Lower lobe of right lung (tissue), 2 donors: ENCODE results near the gene ADAMTS7. TPM values are rescaled to one million over a fixed set of nuclear protein-coding genes. Genes with fewer than 3 reads are reported as not detected.
"Not testable (repeated sequence)": the region's sequence is repeated elsewhere in the genome, so short reads cannot be mapped to it uniquely, and the experiment has no call there.

Experiments used
- ATAC-seq, 2 donors: fragments of 200-7000 bp; cut with Tn5 transposase; one replicate each; pipeline ENCODE4 v1.9.1; 2020 to 2022; ENCODE audit warnings: mild to moderate bottlenecking in 2 of 2, moderate library complexity in 2 of 2
- DNase-seq: peaks from one replicate; pipeline ENCODE4 v3.0.0-alpha.2; 2020
- H3K27ac ChIP-seq: fragments of 200-600 bp; one replicate; pipeline ENCODE4 v1.8.0; 2022
- H3K27me3 ChIP-seq: fragments of 200-600 bp; one replicate; pipeline ENCODE4 v1.8.0; 2022; ENCODE audit warnings: low read depth
- H3K36me3 ChIP-seq: fragments of 200-600 bp; one replicate; pipeline ENCODE4 v1.8.0; 2022; ENCODE audit warnings: mild to moderate bottlenecking
- H3K4me1 ChIP-seq: fragments of 200-600 bp; one replicate; pipeline ENCODE4 v1.8.0; 2022
- H3K4me3 ChIP-seq: fragments of 200-600 bp; one replicate; pipeline ENCODE4 v1.8.0; 2022; ENCODE audit warnings: mild to moderate bottlenecking
- H3K9me3 ChIP-seq: fragments of 200-600 bp; one replicate; pipeline ENCODE4 v1.8.0; 2022
- intact Hi-C: fragments of 100-400 bp; cut with DNase I; formaldehyde crosslinking; loops from one replicate; pipeline ENCODE4 v1.11.0; 2022
- total RNA-seq: library from RNA; stranded (reverse); fragmentation: NEBNext Ultra II Directional; extraction: Animal tissue kit (Norgen Biotek cat#: 25700); gene quantifications from one replicate; pipeline ENCODE4 v1.2.1, GENCODE V29; 2021
- TF ChIP-seq, protein P1 (sequence below): fragments of 200-600 bp; IDR thresholded peaks from one replicate; pipeline ENCODE4 v1.8.0; 2022; ENCODE audit warnings: antibody characterized with exemption, mild to moderate bottlenecking
- donor health status: DM: no; HTN: yes; CAD: no; lungs with severe emphysema.

The ADAMTS7 gene
- total RNA-seq, 1 donor from 2014 or later, result 5.3 TPM

DNA sequence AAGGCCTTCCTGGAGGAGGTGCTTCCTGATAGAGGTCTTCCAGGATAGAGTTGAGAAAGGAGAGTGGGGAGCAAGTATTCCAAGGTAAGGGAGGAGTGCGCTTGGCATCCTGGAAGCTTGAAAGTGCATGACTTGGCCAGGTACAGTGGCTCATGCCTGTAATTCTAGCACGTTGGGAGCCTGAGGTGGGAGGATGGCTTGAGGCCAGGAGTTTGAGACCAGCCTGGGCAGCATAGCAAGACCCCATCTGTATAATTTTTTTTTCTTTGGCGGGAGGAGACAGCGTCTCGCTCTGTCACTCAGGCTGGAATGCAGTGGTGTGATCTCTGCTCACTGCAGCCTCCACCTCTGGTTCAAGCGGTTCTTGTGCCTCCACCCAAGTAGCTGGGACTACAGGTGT, 42.2 kb upstream of the ADAMTS7 start:
- intact Hi-C loops, result no loop called here

DNA sequence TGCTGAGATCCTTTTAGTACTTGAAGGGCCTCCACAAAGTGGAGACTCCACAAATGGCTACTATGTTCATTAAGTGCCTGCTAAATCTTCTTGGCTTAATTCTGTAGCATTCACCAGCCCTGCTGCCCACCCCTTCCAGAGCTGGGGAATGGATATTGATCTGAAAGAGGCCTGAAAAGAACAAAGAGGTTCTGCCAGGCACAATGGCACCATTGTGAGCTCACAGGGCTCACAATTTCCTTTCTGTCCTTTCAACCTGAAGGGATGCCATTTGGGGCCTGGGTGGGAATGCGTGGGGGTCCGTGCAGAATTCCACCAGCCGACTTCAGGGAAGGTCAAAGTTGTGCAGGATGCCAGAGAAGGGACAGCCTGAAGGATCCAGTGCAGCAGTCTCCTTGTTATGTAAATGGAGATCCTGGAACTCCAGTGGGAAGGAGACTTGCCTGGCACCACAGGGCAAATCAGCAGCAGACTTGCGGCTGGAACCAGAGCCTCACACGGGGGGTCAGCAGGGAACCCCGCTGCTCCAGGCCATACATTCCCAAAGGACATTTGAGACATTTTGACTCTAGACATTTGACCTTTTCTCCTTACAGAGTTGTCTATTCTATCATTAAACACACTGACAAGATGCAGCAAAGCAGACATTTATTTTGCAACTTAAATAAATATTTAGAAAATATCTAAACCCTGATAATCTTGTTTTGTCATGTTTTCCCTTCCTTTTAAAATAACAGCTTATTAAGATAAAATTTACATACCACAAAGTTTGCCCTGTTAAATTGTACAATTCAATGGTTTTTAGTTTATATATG, 39.9 kb upstream of the ADAMTS7 start:
- Histone ChIP-seq H3K4me3 (no peak overlapping the region), H3K27me3 (no peaks in the 10 kb centered on the region), H3K9me3 (no peaks in the 10 kb centered on the region), H3K4me1 (no peaks in the 10 kb centered on the region), H3K27ac (no peak overlapping the region), H3K36me3 (no peaks in the 10 kb centered on the region)
- ATAC-seq (no peak), DNase-seq (no peak)
- TF ChIP-seq, protein P1, sequence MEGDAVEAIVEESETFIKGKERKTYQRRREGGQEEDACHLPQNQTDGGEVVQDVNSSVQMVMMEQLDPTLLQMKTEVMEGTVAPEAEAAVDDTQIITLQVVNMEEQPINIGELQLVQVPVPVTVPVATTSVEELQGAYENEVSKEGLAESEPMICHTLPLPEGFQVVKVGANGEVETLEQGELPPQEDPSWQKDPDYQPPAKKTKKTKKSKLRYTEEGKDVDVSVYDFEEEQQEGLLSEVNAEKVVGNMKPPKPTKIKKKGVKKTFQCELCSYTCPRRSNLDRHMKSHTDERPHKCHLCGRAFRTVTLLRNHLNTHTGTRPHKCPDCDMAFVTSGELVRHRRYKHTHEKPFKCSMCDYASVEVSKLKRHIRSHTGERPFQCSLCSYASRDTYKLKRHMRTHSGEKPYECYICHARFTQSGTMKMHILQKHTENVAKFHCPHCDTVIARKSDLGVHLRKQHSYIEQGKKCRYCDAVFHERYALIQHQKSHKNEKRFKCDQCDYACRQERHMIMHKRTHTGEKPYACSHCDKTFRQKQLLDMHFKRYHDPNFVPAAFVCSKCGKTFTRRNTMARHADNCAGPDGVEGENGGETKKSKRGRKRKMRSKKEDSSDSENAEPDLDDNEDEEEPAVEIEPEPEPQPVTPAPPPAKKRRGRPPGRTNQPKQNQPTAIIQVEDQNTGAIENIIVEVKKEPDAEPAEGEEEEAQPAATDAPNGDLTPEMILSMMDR, result no peak
- intact Hi-C loops, result no loop called here

More for the DNA sequence above, 42.2 kb upstream of the ADAMTS7 start:
- no peak overlapping the region for H3K4me3 ChIP-seq
- TF ChIP-seq, protein P1, result no peak
- no peaks in the 10 kb centered on the region for H3K36me3 ChIP-seq
- H3K4me1 ChIP-seq, result no peaks in the 10 kb centered on the region
- no peak overlapping the region for H3K27ac ChIP-seq
- no peak for ATAC-seq
- H3K27me3 ChIP-seq, result no peaks in the 10 kb centered on the region
- H3K9me3 ChIP-seq, result no peaks in the 10 kb centered on the region
- no peak for DNase-seq

DNA sequence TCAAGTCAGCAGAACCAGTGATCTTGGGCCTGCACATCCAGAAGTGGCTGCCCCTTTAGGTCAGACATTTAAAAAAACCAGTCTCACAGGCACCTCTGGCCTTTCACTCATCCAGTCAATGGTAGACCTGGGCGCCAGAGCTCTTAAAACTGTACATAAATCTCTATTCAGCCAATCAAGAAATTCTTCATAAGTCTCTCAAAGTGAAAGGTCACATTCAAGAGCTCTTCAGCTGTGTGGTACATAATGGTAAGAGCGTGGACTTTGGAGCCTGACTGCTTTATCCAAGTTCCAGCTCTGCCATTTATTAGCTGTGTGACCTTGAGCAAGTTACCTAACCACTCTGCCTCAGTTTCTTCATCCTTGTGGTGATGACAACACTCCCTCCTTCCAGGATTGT, 39.1 kb upstream of the ADAMTS7 start:
- H3K36me3 ChIP-seq, result no peaks in the 10 kb centered on the region
- H3K4me3 ChIP-seq, result no peak overlapping the region
- H3K27ac ChIP-seq, result no peak overlapping the region
- H3K9me3 ChIP-seq, result no peaks in the 10 kb centered on the region
- H3K4me1 ChIP-seq, result no peaks in the 10 kb centered on the region
- TF ChIP-seq, protein P1, result no peak
- ATAC-seq (peak; percentile 42 to 64), DNase-seq (no peak)
- intact Hi-C loops, result no loop called here
- H3K27me3 ChIP-seq, result no peaks in the 10 kb centered on the region

DNA sequence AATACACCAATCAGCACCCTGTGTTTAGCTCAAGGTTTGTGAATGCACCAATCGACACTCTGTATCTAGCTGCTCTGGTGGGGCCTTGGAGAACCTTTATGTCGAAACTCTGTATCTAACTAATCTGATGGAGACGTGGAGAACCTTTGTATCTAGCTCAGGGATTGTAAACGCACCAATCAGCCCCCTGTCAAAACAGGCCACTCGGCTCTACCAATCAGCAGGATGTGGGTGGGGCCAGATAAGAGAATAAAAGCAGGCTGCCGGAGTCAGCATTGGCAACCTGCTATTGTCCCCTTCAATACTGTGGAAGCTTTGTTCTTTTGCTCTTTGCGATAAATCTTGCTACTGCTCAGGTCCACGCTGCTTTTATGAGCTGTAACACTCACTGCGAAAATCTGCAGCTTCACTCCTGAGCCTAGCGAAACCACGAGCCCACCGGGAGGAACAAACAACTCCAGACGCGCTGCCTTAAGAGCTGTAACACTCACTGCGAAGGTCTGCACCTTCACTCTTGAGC, 36.2 kb upstream of the ADAMTS7 start:
- H3K9me3 ChIP-seq, H3K27ac ChIP-seq, H3K36me3 ChIP-seq, ATAC-seq, H3K27me3 ChIP-seq, intact Hi-C loops, H3K4me1 ChIP-seq, DNase-seq, H3K4me3 ChIP-seq: not testable (repeated sequence)

DNA sequence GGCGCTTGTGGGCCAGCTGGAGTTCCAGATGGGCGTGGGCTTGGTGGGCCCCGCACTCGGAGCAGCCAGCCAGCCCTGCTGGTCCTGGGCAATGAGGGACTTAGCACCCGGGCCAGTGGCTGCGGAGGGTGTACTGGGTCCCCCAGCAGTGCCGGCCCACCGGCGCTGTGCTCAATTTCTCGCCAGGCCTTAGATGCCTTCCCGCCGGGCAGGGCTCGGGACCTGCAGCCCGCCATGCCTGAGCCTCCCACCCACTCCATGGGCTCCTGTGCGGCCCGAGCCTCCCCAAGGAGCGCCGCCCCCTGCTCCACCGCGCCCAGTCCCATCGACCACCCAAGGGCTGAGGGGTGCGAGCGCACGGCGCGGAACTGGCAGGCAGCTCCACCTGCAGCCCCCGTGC, 35.6 kb upstream of the ADAMTS7 start:
- DNase-seq, H3K9me3 ChIP-seq, H3K36me3 ChIP-seq, intact Hi-C loops, H3K27me3 ChIP-seq, ATAC-seq, H3K4me1 ChIP-seq, H3K4me3 ChIP-seq, H3K27ac ChIP-seq: not testable (repeated sequence)

DNA sequence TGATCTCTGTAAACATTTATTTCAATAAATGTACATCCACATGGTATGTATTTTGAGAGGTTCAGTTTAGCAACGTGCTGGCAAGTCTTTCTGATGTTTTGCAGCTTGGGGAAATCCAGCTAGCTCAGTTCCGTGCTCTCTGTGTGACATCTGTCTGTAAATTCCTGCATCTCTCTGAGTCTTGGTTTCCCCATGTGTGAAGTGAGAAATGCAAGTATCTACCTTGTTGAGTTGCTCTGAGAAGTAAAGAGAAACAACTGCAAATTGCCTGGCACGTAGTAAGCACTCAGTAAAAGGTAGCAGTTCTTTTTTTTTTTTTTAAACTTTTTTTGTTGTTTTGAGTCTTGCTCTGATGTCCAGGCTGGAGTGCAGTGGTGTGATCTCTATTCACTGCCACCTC, 31.3 kb upstream of the ADAMTS7 start:
- no peaks in the 10 kb centered on the region for H3K9me3 ChIP-seq
- TF ChIP-seq, protein P1, result no peak
- ATAC-seq (no peak), DNase-seq (no peak)
- no peak overlapping the region for H3K4me3 ChIP-seq
- no peak overlapping the region for H3K27ac ChIP-seq
- intact Hi-C loops, result no loop called here
- no peaks in the 10 kb centered on the region for H3K27me3 ChIP-seq
- no peaks in the 10 kb centered on the region for H3K4me1 ChIP-seq
- H3K36me3 ChIP-seq, result no peaks in the 10 kb centered on the region
